Lung (tissue), 12 donors: Measurements from ENCODE around the gene MYH7. TPM values are rescaled to one million over a fixed set of nuclear protein-coding genes. Genes with fewer than 3 reads are reported as not detected.

Experiments
- ATAC-seq: fragments of 200-7000 bp; cut with Tn5 transposase; one replicate; pipeline ENCODE4 v1.9.1; 2020; ENCODE audit warnings: moderate number of reproducible peaks; ENCODE audit not compliant: insufficient read depth, low FRiP score
- DNase-seq, 3 donors: peaks; one replicate each; pipeline ENCODE4 v3.0.0-alpha.2; 2013 to 2017
- H3K27ac ChIP-seq, 2 donors: one replicate each; pipeline ENCODE4 v1.5.1; 2013; ENCODE audit warnings: mild to moderate bottlenecking in 2 of 2, moderate library complexity in 2 of 2, control low read depth in 1 of 2, inconsistent platforms in 1 of 2, low read depth in 1 of 2, low read length in 1 of 2
- H3K27me3 ChIP-seq, 3 donors: one replicate each; pipeline ENCODE4 v1.5.1; 2013; ENCODE audit warnings: low read length in 2 of 3; ENCODE audit not compliant: control insufficient read depth in 3 of 3, insufficient read depth in 3 of 3
- H3K36me3 ChIP-seq, 4 donors: one replicate each; pipeline ENCODE4 v1.5.1; 2013; ENCODE audit warnings: low read length in 4 of 4, mild to moderate bottlenecking in 1 of 4, moderate library complexity in 1 of 4; ENCODE audit not compliant: control insufficient read depth in 4 of 4, insufficient read depth in 4 of 4
- H3K4me1 ChIP-seq, 5 donors: one replicate each; pipeline ENCODE4 v1.5.1; 2013; ENCODE audit warnings: low read length in 5 of 5, mild to moderate bottlenecking in 2 of 5, moderate library complexity in 1 of 5; ENCODE audit not compliant: control insufficient read depth in 5 of 5, insufficient read depth in 5 of 5
- H3K4me3 ChIP-seq: one replicate; pipeline ENCODE4 v1.5.1; 2013; ENCODE audit warnings: mild to moderate bottlenecking, control low read depth, moderate library complexity
- H3K9ac ChIP-seq, 2 donors: one replicate each; pipeline ENCODE4 v1.5.1; 2013; ENCODE audit warnings: low read length in 2 of 2, control low read depth in 1 of 2; ENCODE audit not compliant: insufficient read depth in 1 of 2
- H3K9me3 ChIP-seq, 4 donors: one replicate each; pipeline ENCODE4 v1.5.1; 2013; ENCODE audit warnings: low read length in 3 of 4, mild to moderate bottlenecking in 1 of 4, moderate library complexity in 1 of 4; ENCODE audit not compliant: control insufficient read depth in 4 of 4, insufficient read depth in 3 of 4
- CTCF ChIP-seq: IDR thresholded peaks from 2 replicates; pipeline ENCODE4 v1.5.1; 2012; ENCODE audit warnings: mild to moderate bottlenecking; ENCODE audit errors: control extremely low read depth, extremely low read depth
- WGBS, 2 donors: extraction: QIAGEN DNeasy Blood & Tissue Kit; methylation state at CpG; one replicate each; pipeline ENCODE4 v1.1.7; 2013; 5-methylcytosine and 5-hydroxymethylcytosine counted together
- polyA plus RNA-seq, 2 donors: library from polyadenylated mRNA; stranded (reverse); fragments of 200-250 nt; gene quantifications; one replicate each; pipeline ENCODE4 v1.2.1, GENCODE V29; 2013
- total RNA-seq, 2 donors: library from RNA; depleted of rRNA in 1 of 2; stranded (reverse); fragments of >200 nt in 1 of 2; gene quantifications; one replicate each; pipeline ENCODE4 v1.2.1, GENCODE V29; 2014 to 2021
- donor health status: control.
- donor health status: control.
- donor health status: Bipolar disorder and iron deficiency.
- donor health status: healthy.
- donor health status: DM: yes; HTN: yes; CAD: no.

Gene MYH7
- total and polyA plus RNA-seq, 4 donors, result 0.02 to 0.19 (median 0.09) TPM; not detected in 1

GRCh38 chr14:23446291-23446851, 10.9 kb upstream of the MYH7 start:
- ATAC-seq (no peak), DNase-seq (no peak)
- 65 to 84% methylated on average over 4 of the region's 4 CpGs for WGBS, 2 donors
- peaks cover 0 to 2% (median 0%) of the 10 kb centered on the region in 3 donors for H3K27me3 ChIP-seq
- no peak overlapping the region for H3K9ac ChIP-seq
- no peaks in the 10 kb centered on the region for H3K9me3 ChIP-seq
- H3K4me1 ChIP-seq, result peaks cover 0 to 7% (median 0%) of the 10 kb centered on the region in 5 donors
- no peak overlapping the region for H3K4me3 ChIP-seq
- no peaks in the 10 kb centered on the region for H3K36me3 ChIP-seq
- TF ChIP-seq CTCF, result no peak
- H3K27ac ChIP-seq, result peak overlapping the region in 1 of 2 donors; percentile 65

GRCh38 chr14:23445773-23446172, 10.3 kb upstream of the MYH7 start:
- 76 to 85% methylated on average over 4 of the region's 4 CpGs for WGBS, 2 donors
- no peaks in the 10 kb centered on the region for H3K36me3 ChIP-seq
- H3K9ac ChIP-seq, result no peak overlapping the region
- H3K4me1 ChIP-seq, result peaks cover 0 to 7% (median 0%) of the 10 kb centered on the region in 5 donors
- peak overlapping the region in 1 of 2 donors; percentile 93 for H3K27ac ChIP-seq
- no peak for DNase-seq
- H3K9me3 ChIP-seq, result no peaks in the 10 kb centered on the region
- peaks cover 0 to 2% (median 0%) of the 10 kb centered on the region in 3 donors for H3K27me3 ChIP-seq
- no peak overlapping the region for H3K4me3 ChIP-seq
- no peak for ATAC-seq
- TF ChIP-seq CTCF, result no peak

- H3K27ac ChIP-seq, result peak overlapping the region in 1 of 2 donors; percentile 93
- no peaks in the 10 kb centered on the region for H3K36me3 ChIP-seq
- DNase-seq (no peak), ATAC-seq (no peak)
- H3K4me1 ChIP-seq, result peaks cover 0 to 7% (median 0%) of the 10 kb centered on the region in 5 donors
- no peaks in the 10 kb centered on the region for H3K9me3 ChIP-seq
- WGBS, 2 donors, result 54 to 87% methylated on average over 1 of the region's 1 CpG
- H3K9ac ChIP-seq, result no peak overlapping the region
- TF ChIP-seq CTCF, result no peak
- no peaks in the 10 kb centered on the region for H3K27me3 ChIP-seq
- H3K4me3 ChIP-seq, result no peak overlapping the region
Observed at GRCh38 chr14:23444314-23444713, 8.9 kb upstream of the MYH7 start.

- no peak for TF ChIP-seq CTCF
- ATAC-seq (no peak), DNase-seq (no peak)
- Histone ChIP-seq H3K27me3 (no peaks in the 10 kb centered on the region), H3K9ac (no peak overlapping the region), H3K4me3 (no peak overlapping the region), H3K4me1 (peaks cover 0 to 7% (median 0%) of the 10 kb centered on the region in 5 donors), H3K27ac (peak overlapping the region in 1 of 2 donors; percentile 85), H3K36me3 (no peaks in the 10 kb centered on the region), H3K9me3 (no peaks in the 10 kb centered on the region)
- 73 to 88% methylated on average over 6 of the region's 6 CpGs for WGBS, 2 donors
Observed at GRCh38 chr14:23443881-23444280, 8.4 kb upstream of the MYH7 start.
